Neural cell (in vitro differentiated cells): ENCODE measurements around the gene GNL2. TPM values are rescaled to one million over a fixed set of nuclear protein-coding genes. Genes with fewer than 3 reads are reported as not detected.

ENCODE experiments used
- H2AFZ ChIP-seq: fragments of 200-600, 300-800 bp; sonication (generic), shearing (Covaris generic); 2 replicates; pipeline ENCODE4 v1.6.0; 2014; ENCODE audit warnings: low read depth, mild to moderate bottlenecking, antibody characterized with exemption, low read length, moderate library complexity
- H3F3A ChIP-seq: fragments of 200-600 bp; shearing (Covaris generic); 2 replicates; pipeline ENCODE4 v1.6.1; 2016; ENCODE audit warnings: mild to moderate bottlenecking, moderate library complexity, mixed read lengths, antibody characterized with exemption, low read length; ENCODE audit not compliant: insufficient read depth, poor library complexity, severe bottlenecking
- H3K27ac ChIP-seq: fragments of 200-600, 300-800 bp; sonication (generic), shearing (Covaris generic); 2 replicates; pipeline ENCODE4 v1.5.1; 2014; ENCODE audit warnings: mild to moderate bottlenecking, low read length, moderate library complexity
- H3K27me3 ChIP-seq: fragments of 300-800, 200-600 bp; sonication (generic), shearing (Covaris generic); 2 replicates; pipeline ENCODE4 v1.6.0; 2014; ENCODE audit warnings: mild to moderate bottlenecking, low read depth, low read length, moderate library complexity; ENCODE audit not compliant: insufficient read depth
- H3K36me3 ChIP-seq: fragments of 300-800, 200-600 bp; sonication (generic), shearing (Covaris generic); 2 replicates; pipeline ENCODE4 v1.5.1; 2014; ENCODE audit warnings: mild to moderate bottlenecking, antibody characterized with exemption, low read length, moderate library complexity; ENCODE audit not compliant: insufficient read depth
- H3K4me2 ChIP-seq: fragments of 300-800, 200-600 bp; sonication (generic), shearing (Covaris generic); 2 replicates; pipeline ENCODE4 v1.6.0; 2014; ENCODE audit warnings: mild to moderate bottlenecking, low read length
- H3K4me3 ChIP-seq: fragments of 300-800, 200-600 bp; sonication (generic), shearing (Covaris generic); 2 replicates; pipeline ENCODE4 v1.5.1; 2014; ENCODE audit warnings: mild to moderate bottlenecking, low read length, moderate library complexity
- H3K79me2 ChIP-seq: fragments of 200-600 bp; shearing (Covaris generic); replicated peaks from 2 replicates; pipeline ENCODE4 v1.6.0; 2014; ENCODE audit warnings: mild to moderate bottlenecking, low read length, moderate library complexity; ENCODE audit not compliant: insufficient read depth
- H3K9ac ChIP-seq: fragments of 300-800, 200-600 bp; sonication (generic), shearing (Covaris generic); 2 replicates; pipeline ENCODE4 v1.6.1; 2016; ENCODE audit warnings: mild to moderate bottlenecking, low read length, mixed read lengths
- H3K9me2 ChIP-seq: fragments of 200-600 bp; shearing (Covaris generic); 2 replicates; pipeline ENCODE4 v1.6.1; 2016; ENCODE audit warnings: mild to moderate bottlenecking, low read length, mixed read lengths; ENCODE audit not compliant: insufficient read depth
- H3K9me3 ChIP-seq: fragments of 200-600, 300-800 bp; sonication (generic), shearing (Covaris generic); 2 replicates; pipeline ENCODE4 v1.6.1; 2016; ENCODE audit warnings: mild to moderate bottlenecking, mixed run types, low read length, moderate library complexity, mixed read lengths
- H4K20me1 ChIP-seq: fragments of 200-600 bp; shearing (Covaris generic); 2 replicates; pipeline ENCODE4 v1.6.1; 2016; ENCODE audit warnings: mild to moderate bottlenecking, mixed run types; ENCODE audit not compliant: insufficient read depth
- EP300 ChIP-seq: fragments of 450-650 bp; conservative IDR thresholded peaks from 2 replicates; pipeline ENCODE4 v1.6.1; 2014; ENCODE audit warnings: antibody characterized with exemption, mild to moderate bottlenecking, moderate library complexity; ENCODE audit not compliant: poor library complexity, severe bottlenecking
- EZH2 ChIP-seq: fragments of 200-600, 300-800 bp; shearing (Covaris generic), sonication (generic); IDR thresholded peaks from 2 replicates; pipeline ENCODE4 v1.6.1; 2014; ENCODE audit warnings: antibody characterized with exemption, low read length, borderline replicate concordance, mild to moderate bottlenecking; ENCODE audit not compliant: insufficient read depth, poor library complexity, severe bottlenecking
- MXI1 ChIP-seq: fragments of 450-650 bp; conservative IDR thresholded peaks from 2 replicates; pipeline ENCODE4 v1.6.1; 2014; ENCODE audit warnings: antibody characterized with exemption, mild to moderate bottlenecking; ENCODE audit not compliant: poor library complexity, severe bottlenecking
- POLR2AphosphoS5 ChIP-seq: IDR thresholded peaks from 2 replicates; pipeline ENCODE4 v1.6.1; 2012
- RAD21 ChIP-seq: fragments of 450-650 bp; conservative IDR thresholded peaks from 2 replicates; pipeline ENCODE4 v1.6.1; 2014; ENCODE audit warnings: antibody characterized with exemption, mild to moderate bottlenecking, moderate library complexity
- SMC3 ChIP-seq: fragments of 450-650 bp; conservative IDR thresholded peaks from 2 replicates; pipeline ENCODE4 v1.6.1; 2014; ENCODE audit warnings: antibody characterized with exemption, mild to moderate bottlenecking, moderate library complexity; ENCODE audit not compliant: poor library complexity
- TAF1 ChIP-seq: IDR thresholded peaks from 2 replicates; pipeline ENCODE4 v1.6.1; 2012; ENCODE audit warnings: low read depth
- polyA plus RNA-seq: library from polyadenylated mRNA; depleted of rRNA; stranded (reverse); fragments of >200 nt; gene quantifications from 2 replicates; pipeline ENCODE4 v1.2.3, GENCODE V29; 2014
- TF ChIP-seq, protein P1 (sequence below): IDR thresholded peaks from 2 replicates; pipeline ENCODE4 v1.6.1; 2012; ENCODE audit warnings: borderline replicate concordance
- TF ChIP-seq, protein P2 (sequence below): fragments of 450-650 bp; IDR thresholded peaks from 2 replicates; pipeline ENCODE4 v1.5.1; 2014; ENCODE audit warnings: antibody characterized with exemption, mild to moderate bottlenecking, moderate library complexity; ENCODE audit not compliant: poor library complexity, severe bottlenecking

Gene GNL2
- polyA plus RNA-seq, 1 donor from 2014 or later = 31.7 TPM

DNA sequence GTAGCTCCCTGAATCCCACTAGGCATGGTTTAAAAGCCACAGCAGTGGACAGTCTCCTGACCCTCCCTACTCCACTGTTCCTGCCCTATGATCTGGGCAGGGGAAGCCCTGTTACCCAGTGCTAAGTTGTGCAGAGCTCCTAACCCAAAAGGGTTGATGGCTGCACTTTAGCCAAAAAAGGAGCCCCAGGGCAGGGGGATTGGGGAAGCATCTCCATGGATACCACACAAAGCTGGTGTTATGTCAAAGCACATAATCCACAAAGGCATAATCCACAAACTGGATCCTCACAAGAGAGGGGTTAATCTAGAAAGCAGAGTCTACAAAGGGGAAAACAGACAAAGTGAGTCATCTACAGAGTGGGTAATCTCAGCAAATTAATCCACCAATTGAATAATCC lies 33.3 kb upstream of the GNL2 start:
- Histone ChIP-seq H3K27me3 (peaks cover 23% of the 10 kb centered on the region), H3K9me2 (no peaks in the 10 kb centered on the region), H3F3A (no peaks in the 10 kb centered on the region), H3K9me3 (no peaks in the 10 kb centered on the region), H4K20me1 (no peaks in the 10 kb centered on the region), H3K9ac (no peak overlapping the region), H3K36me3 (no peaks in the 10 kb centered on the region), H3K4me2 (no peak overlapping the region), H2AFZ (no peak overlapping the region), H3K27ac (no peak overlapping the region), H3K79me2 (no peaks in the 10 kb centered on the region), H3K4me3 (no peak overlapping the region)
- TF ChIP-seq TAF1 (no peak), EP300 (no peak), RAD21 (no peak), MXI1 (no peak), SMC3 (no peak), EZH2 (no peak), POLR2AphosphoS5 (no peak)
- TF ChIP-seq, protein P1, sequence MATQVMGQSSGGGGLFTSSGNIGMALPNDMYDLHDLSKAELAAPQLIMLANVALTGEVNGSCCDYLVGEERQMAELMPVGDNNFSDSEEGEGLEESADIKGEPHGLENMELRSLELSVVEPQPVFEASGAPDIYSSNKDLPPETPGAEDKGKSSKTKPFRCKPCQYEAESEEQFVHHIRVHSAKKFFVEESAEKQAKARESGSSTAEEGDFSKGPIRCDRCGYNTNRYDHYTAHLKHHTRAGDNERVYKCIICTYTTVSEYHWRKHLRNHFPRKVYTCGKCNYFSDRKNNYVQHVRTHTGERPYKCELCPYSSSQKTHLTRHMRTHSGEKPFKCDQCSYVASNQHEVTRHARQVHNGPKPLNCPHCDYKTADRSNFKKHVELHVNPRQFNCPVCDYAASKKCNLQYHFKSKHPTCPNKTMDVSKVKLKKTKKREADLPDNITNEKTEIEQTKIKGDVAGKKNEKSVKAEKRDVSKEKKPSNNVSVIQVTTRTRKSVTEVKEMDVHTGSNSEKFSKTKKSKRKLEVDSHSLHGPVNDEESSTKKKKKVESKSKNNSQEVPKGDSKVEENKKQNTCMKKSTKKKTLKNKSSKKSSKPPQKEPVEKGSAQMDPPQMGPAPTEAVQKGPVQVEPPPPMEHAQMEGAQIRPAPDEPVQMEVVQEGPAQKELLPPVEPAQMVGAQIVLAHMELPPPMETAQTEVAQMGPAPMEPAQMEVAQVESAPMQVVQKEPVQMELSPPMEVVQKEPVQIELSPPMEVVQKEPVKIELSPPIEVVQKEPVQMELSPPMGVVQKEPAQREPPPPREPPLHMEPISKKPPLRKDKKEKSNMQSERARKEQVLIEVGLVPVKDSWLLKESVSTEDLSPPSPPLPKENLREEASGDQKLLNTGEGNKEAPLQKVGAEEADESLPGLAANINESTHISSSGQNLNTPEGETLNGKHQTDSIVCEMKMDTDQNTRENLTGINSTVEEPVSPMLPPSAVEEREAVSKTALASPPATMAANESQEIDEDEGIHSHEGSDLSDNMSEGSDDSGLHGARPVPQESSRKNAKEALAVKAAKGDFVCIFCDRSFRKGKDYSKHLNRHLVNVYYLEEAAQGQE = no peak
- TF ChIP-seq, protein P2, sequence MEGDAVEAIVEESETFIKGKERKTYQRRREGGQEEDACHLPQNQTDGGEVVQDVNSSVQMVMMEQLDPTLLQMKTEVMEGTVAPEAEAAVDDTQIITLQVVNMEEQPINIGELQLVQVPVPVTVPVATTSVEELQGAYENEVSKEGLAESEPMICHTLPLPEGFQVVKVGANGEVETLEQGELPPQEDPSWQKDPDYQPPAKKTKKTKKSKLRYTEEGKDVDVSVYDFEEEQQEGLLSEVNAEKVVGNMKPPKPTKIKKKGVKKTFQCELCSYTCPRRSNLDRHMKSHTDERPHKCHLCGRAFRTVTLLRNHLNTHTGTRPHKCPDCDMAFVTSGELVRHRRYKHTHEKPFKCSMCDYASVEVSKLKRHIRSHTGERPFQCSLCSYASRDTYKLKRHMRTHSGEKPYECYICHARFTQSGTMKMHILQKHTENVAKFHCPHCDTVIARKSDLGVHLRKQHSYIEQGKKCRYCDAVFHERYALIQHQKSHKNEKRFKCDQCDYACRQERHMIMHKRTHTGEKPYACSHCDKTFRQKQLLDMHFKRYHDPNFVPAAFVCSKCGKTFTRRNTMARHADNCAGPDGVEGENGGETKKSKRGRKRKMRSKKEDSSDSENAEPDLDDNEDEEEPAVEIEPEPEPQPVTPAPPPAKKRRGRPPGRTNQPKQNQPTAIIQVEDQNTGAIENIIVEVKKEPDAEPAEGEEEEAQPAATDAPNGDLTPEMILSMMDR = no peak

DNA sequence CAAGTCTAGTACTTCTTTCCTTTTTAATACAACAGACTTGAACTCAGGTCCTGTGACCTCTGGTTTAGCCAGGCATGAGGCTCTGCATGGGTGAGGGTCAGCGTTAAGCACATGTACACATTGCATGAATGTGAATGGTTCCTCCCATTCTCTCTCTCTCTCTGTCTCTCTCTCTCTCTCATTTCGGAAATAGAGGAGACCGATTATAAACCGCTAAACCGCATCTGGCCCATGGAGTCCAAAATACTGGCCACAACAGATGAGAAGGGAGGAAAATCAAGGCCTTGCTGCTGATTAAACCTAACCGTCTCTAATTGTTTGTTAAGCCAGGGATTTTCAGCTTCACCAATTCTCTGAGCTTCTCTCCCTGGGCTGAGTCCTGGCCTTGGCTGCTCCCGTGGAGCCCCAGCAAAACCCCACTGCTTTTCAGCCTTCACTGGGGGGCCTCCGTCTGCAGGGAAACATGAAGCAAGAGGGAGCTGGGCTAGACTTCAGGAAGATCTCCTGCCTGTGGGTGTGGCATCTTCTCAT lies 32.4 kb upstream of the GNL2 start:
- Histone ChIP-seq H3K27ac (no peak overlapping the region), H3K27me3 (peaks cover 14% of the 10 kb centered on the region), H3K4me2 (no peak overlapping the region), H3K79me2 (no peaks in the 10 kb centered on the region), H3K9me3 (no peaks in the 10 kb centered on the region), H3K4me3 (no peak overlapping the region), H3K9me2 (no peaks in the 10 kb centered on the region), H3F3A (no peaks in the 10 kb centered on the region), H2AFZ (no peak overlapping the region), H3K9ac (no peak overlapping the region), H4K20me1 (no peaks in the 10 kb centered on the region), H3K36me3 (no peaks in the 10 kb centered on the region)
- TF ChIP-seq TAF1 = no peak
- TF ChIP-seq, protein P1 = no peak
- TF ChIP-seq MXI1 = no peak
- TF ChIP-seq SMC3 = no peak
- TF ChIP-seq POLR2AphosphoS5 = no peak
- TF ChIP-seq, protein P2 = no peak
- no peak for TF ChIP-seq EP300
- no peak for TF ChIP-seq EZH2
- no peak for TF ChIP-seq RAD21
